IPS DF 19.7 (cell line): ENCODE results near the gene HAND2.

Experiments used
- DNase-seq: peaks from one replicate; pipeline ENCODE4 v3.0.0-alpha.2; 2013; ENCODE audit warnings: low read depth, low spot score

The HAND2 gene

GRCh38 chr4:173521467-173522159, 8.4 kb downstream of the HAND2 start:
- DNase-seq = no peak

GRCh38 chr4:173520921-173521466, 9.0 kb downstream of the HAND2 start:
- DNase-seq = no peak

- DNase-seq = no peak
These were observed 10.6 kb downstream of the HAND2 start for GRCh38 chr4:173519111-173520101.

- no peak for DNase-seq
These were observed 11.5 kb downstream of the HAND2 start for GRCh38 chr4:173518425-173519102.

- no peak for DNase-seq
These were observed 12.1 kb downstream of the HAND2 start for GRCh38 chr4:173517781-173518424.

GRCh38 chr4:173516621-173517524, 13.2 kb downstream of the HAND2 start:
- no peak for DNase-seq

GRCh38 chr4:173515458-173515857, 14.6 kb downstream of the HAND2 start:
- no peak for DNase-seq

- DNase-seq = no peak
These were observed 15.3 kb downstream of the HAND2 start for GRCh38 chr4:173514641-173515217.

GRCh38 chr4:173513651-173514050, 16.4 kb downstream of the HAND2 start:
- DNase-seq = no peak

- DNase-seq = no peak
These were observed 18.2 kb downstream of the HAND2 start for GRCh38 chr4:173511787-173512361.

GRCh38 chr4:173509036-173510001, 20.7 kb downstream of the HAND2 start:
- no peak for DNase-seq

GRCh38 chr4:173508386-173509035, 21.5 kb downstream of the HAND2 start:
- DNase-seq = no peak

- DNase-seq = no peak
These were observed 22.3 kb downstream of the HAND2 start for GRCh38 chr4:173507471-173508385.

GRCh38 chr4:173506597-173507211, 23.3 kb downstream of the HAND2 start:
- DNase-seq = no peak

- no peak for DNase-seq
These were observed 24.0 kb downstream of the HAND2 start for GRCh38 chr4:173505924-173506518.

GRCh38 chr4:173504181-173504503, 25.9 kb downstream of the HAND2 start:
- DNase-seq = no peak
